IMR-90 (cell line): Measurements from ENCODE around the gene SSU72. TPM values are rescaled to one million over a fixed set of nuclear protein-coding genes. Genes with fewer than 3 reads are reported as not detected.

Source experiments
- ATAC-seq: fragments of 200-7000 bp; cut with Tn5 transposase; 2 replicates; pipeline ENCODE4 v1.9.1; 2020; ENCODE audit warnings: low read depth, mild to moderate bottlenecking, moderate library complexity
- BruUV-seq: library from RNA; stranded (reverse); fragments of 400-500 nt; replicated peaks from 2 replicates; lab custom pipeline; 2021; lab: Mats Ljungman, UMichigan
- CTCF ChIA-PET: fragments of 300-600 bp; formaldehyde crosslinking; extraction: SDS; loops from one replicate; lab custom pipeline; 2021; ENCODE audit warnings: antibody characterized with exemption; lab: Yijun Ruan, JAX
- POLR2A ChIA-PET: fragments of 300-600 bp; sonication (Branson Sonifier 250); formaldehyde crosslinking; loops from one replicate; lab custom pipeline; 2022; ENCODE audit warnings: antibody characterized with exemption; ENCODE audit not compliant: unreplicated experiment; lab: Charles Lee
- DNase-seq: peaks from one replicate; pipeline ENCODE4 v3.0.0; 2013
- H2AFZ ChIP-seq: replicated peaks from 2 replicates; pipeline ENCODE3; 2013; ENCODE audit warnings: low read length, mild to moderate bottlenecking; ENCODE audit not compliant: poor library complexity
- H2AK5ac ChIP-seq: 2 replicates; pipeline ENCODE4 v1.6.1; 2013; ENCODE audit warnings: low read depth, low read length, inconsistent platforms
- H2AK9ac ChIP-seq: replicated peaks from 2 replicates; pipeline ENCODE3; 2013; ENCODE audit warnings: mild to moderate bottlenecking, low read depth, low read length, moderate library complexity; ENCODE audit not compliant: poor library complexity
- H2BK120ac ChIP-seq: 2 replicates; pipeline ENCODE4 v1.6.1; 2013; ENCODE audit warnings: low read depth, low read length, inconsistent platforms
- H2BK15ac ChIP-seq: 3 replicates; pipeline ENCODE4 v1.6.1; 2013; ENCODE audit warnings: low read depth, low read length, inconsistent platforms
- H2BK20ac ChIP-seq: 2 replicates; pipeline ENCODE4 v1.6.1; 2013; ENCODE audit warnings: low read depth, mild to moderate bottlenecking, inconsistent platforms, low read length, moderate library complexity
- H2BK5ac ChIP-seq: 2 replicates; pipeline ENCODE4 v1.6.1; 2013; ENCODE audit warnings: mild to moderate bottlenecking, low read depth, low read length, inconsistent platforms; ENCODE audit not compliant: poor library complexity, severe bottlenecking
- H3K14ac ChIP-seq: replicated peaks from 2 replicates; pipeline ENCODE4 v1.6.1; 2013; ENCODE audit warnings: low read depth, low read length, inconsistent platforms
- H3K18ac ChIP-seq: 2 replicates; pipeline ENCODE4 v1.6.1; 2013; ENCODE audit warnings: low read depth, low read length, control low read depth
- H3K23ac ChIP-seq: 2 replicates; pipeline ENCODE4 v1.6.1; 2013; ENCODE audit warnings: low read depth, low read length, inconsistent platforms
- H3K27ac ChIP-seq: 2 replicates; pipeline ENCODE4 v1.5.1; 2013; ENCODE audit warnings: mild to moderate bottlenecking, control low read depth, low read length; ENCODE audit not compliant: insufficient read depth
- H3K27me3 ChIP-seq: 2 replicates; pipeline ENCODE4 v1.6.1; 2013; ENCODE audit warnings: low read length; ENCODE audit not compliant: control insufficient read depth, insufficient read depth
- H3K36me3 ChIP-seq: 2 replicates; pipeline ENCODE4 v1.6.1; 2013; ENCODE audit warnings: low read length, mixed read lengths; ENCODE audit not compliant: control insufficient read depth, insufficient read depth
- H3K4ac ChIP-seq: 2 replicates; pipeline ENCODE4 v1.6.1; 2013; ENCODE audit warnings: low read depth, low read length, inconsistent platforms
- H3K4me1 ChIP-seq: 2 replicates; pipeline ENCODE4 v1.6.1; 2013; ENCODE audit warnings: low read length, mixed read lengths; ENCODE audit not compliant: control insufficient read depth, insufficient read depth
- H3K4me2 ChIP-seq: 2 replicates; pipeline ENCODE4 v1.6.1; 2013; ENCODE audit warnings: low read depth, mild to moderate bottlenecking, control low read depth, low read length, moderate library complexity
- H3K4me3 ChIP-seq: 2 replicates; pipeline ENCODE4 v1.5.1; 2013; ENCODE audit warnings: low read depth, mild to moderate bottlenecking, control low read depth, low read length, moderate library complexity; ENCODE audit not compliant: insufficient read depth
- H3K56ac ChIP-seq: 2 replicates; pipeline ENCODE4 v1.6.1; 2013; ENCODE audit warnings: low read length, inconsistent platforms; ENCODE audit not compliant: insufficient read depth; ENCODE audit errors: extremely low read depth
- H3K79me1 ChIP-seq, 2 experiments: 2 replicates each; pipeline ENCODE4 v1.6.1; 2013; ENCODE audit warnings: low read length in 2 of 2, inconsistent platforms in 1 of 2, low read depth in 1 of 2
- H3K9ac ChIP-seq: 2 replicates; pipeline ENCODE4 v1.6.1; 2013; ENCODE audit warnings: low read depth, low read length, control low read depth
- H3K9me1 ChIP-seq: 2 replicates; pipeline ENCODE4 v1.6.1; 2013; ENCODE audit warnings: low read length, inconsistent platforms; ENCODE audit not compliant: insufficient read depth
- H3K9me3 ChIP-seq: 2 replicates; pipeline ENCODE4 v1.6.1; 2013; ENCODE audit warnings: low read length; ENCODE audit not compliant: control insufficient read depth, insufficient read depth
- H4K20me1 ChIP-seq: 2 replicates; pipeline ENCODE4 v1.6.1; 2013; ENCODE audit warnings: low read length, inconsistent platforms; ENCODE audit not compliant: insufficient read depth
- H4K5ac ChIP-seq: 2 replicates; pipeline ENCODE4 v1.6.1; 2013; ENCODE audit warnings: mild to moderate bottlenecking, low read depth, low read length, control low read depth
- H4K8ac ChIP-seq, 2 experiments: 2 replicates each; pipeline ENCODE4 v1.6.1; 2013; ENCODE audit warnings: low read depth in 2 of 2, low read length in 2 of 2, control low read depth in 1 of 2, inconsistent platforms in 1 of 2
- H4K91ac ChIP-seq: 2 replicates; pipeline ENCODE4 v1.6.1; 2013; ENCODE audit warnings: low read depth, low read length, inconsistent platforms; ENCODE audit not compliant: insufficient read depth
- CEBPB ChIP-seq: IDR thresholded peaks from 2 replicates; pipeline ENCODE4 v1.6.1; 2012; ENCODE audit warnings: low read depth, low read length, improper control_type of control experiment
- CHD1 ChIP-seq: IDR thresholded peaks from 2 replicates; pipeline ENCODE4 v1.6.1; 2012; ENCODE audit warnings: low read depth, low read length, improper control_type of control experiment
- MAFK ChIP-seq: IDR thresholded peaks from 2 replicates; pipeline ENCODE4 v1.6.1; 2012; ENCODE audit warnings: low read depth, low read length, improper control_type of control experiment
- MXI1 ChIP-seq: IDR thresholded peaks from 2 replicates; pipeline ENCODE4 v1.6.1; 2012; ENCODE audit warnings: low read depth, mild to moderate bottlenecking, low read length, moderate library complexity, borderline replicate concordance
- NFE2L2 ChIP-seq: fragments of 150-350 bp; IDR thresholded peaks from 2 replicates; pipeline ENCODE4 v1.6.1; 2016; ENCODE audit warnings: low read depth, mild to moderate bottlenecking, low read length
- POLR2A ChIP-seq: IDR thresholded peaks from 2 replicates; pipeline ENCODE4 v1.6.1; 2012; ENCODE audit warnings: mild to moderate bottlenecking, low read depth, low read length
- RAD21 ChIP-seq: IDR thresholded peaks from 2 replicates; pipeline ENCODE4 v1.6.1; 2012; ENCODE audit warnings: low read length, improper control_type of control experiment
- RCOR1 ChIP-seq: IDR thresholded peaks from 2 replicates; pipeline ENCODE4 v1.6.1; 2012; ENCODE audit warnings: mild to moderate bottlenecking, low read length, improper control_type of control experiment; ENCODE audit not compliant: insufficient replicate concordance
- SMC3 ChIP-seq: fragments of 150-350 bp; IDR thresholded peaks from 2 replicates; pipeline ENCODE4 v1.6.1; 2016; ENCODE audit warnings: low read depth, mild to moderate bottlenecking, antibody characterized with exemption, low read length, moderate library complexity
- WGBS, 2 experiments: methylation state at CpG; one replicate each; pipeline versions ENCODE4 v1.1.5 to v1.1.7; 2013; ENCODE audit warnings: missing lambda C conversion rate in 2 of 2; ENCODE audit not compliant: insufficient read length in 1 of 2; ENCODE audit errors: extremely low coverage in 2 of 2; 5-methylcytosine and 5-hydroxymethylcytosine counted together
- dilution Hi-C: fragments of 300-500 bp; cut with HindIII; formaldehyde crosslinking; loops from one replicate; pipeline ENCODE4 v1.14.3; 2018; ENCODE audit warnings: low sequenced_read_pairs; ENCODE audit not compliant: unreplicated experiment
- in situ Hi-C: fragments of 300-500 bp; cut with MboI; formaldehyde crosslinking; loops from 3 replicates; pipeline ENCODE4 v1.14.3; 2019; ENCODE audit warnings: low sequenced_read_pairs, inconsistent platforms, mixed read lengths
- intact Hi-C: fragments of 100-400 bp; cut with micrococcal nuclease; formaldehyde crosslinking; loops from 2 replicates; pipeline ENCODE4 v1.10.0; 2022
- polyA plus RNA-seq, 3 experiments: library from polyadenylated mRNA; depleted of rRNA; stranded (reverse); fragments of >200 nt; gene quantifications; 2 replicates each; pipeline ENCODE4 v1.2.3, GENCODE V29; 2012; ENCODE audit warnings: low replicate concordance in 1 of 3
- total RNA-seq: library from RNA; depleted of rRNA; stranded (reverse); fragments of >200 nt; gene quantifications from 2 replicates; pipeline ENCODE4 v1.2.3, GENCODE V29; 2012

SSU72 gene
- total and polyA plus RNA-seq, 2 of the 4 experiments (the other 2 are of a cell fraction), result 33.7 to 88.4 TPM

DNA sequence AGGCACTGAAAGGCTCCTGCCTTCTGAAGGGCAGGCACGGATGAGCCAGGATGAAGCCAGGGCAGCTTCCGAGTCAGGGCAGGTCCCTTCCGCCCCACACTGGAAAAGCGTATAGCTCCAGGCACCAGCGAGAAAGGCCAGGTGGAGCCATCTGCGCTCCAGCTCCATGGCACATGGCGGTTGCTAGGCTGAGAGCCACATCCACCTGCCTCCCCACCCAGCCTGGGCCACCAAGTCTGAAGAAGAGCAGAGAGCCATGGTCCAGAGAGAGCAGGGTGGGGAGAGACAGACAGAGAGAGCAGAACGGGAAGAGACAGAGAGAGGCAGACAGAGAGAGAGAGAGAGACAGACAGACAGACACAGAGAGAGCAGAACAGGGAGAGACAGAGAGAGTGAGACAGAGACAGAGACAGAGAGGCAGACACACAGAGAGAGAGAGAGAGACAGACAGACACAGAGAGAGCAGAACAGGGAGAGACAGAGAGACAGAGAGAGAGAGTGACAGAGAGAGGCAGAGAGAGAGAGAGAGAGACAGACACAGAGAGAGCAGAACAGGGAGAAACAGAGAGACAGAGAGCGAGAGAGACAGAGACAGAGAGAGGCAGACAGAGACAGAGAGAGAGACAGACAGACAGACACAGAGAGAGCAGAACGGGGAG is 20.1 kb upstream of the SSU72 start:
- Histone ChIP-seq H3K56ac (no peak overlapping the region), H3K27me3 (peaks cover 21% of the 10 kb centered on the region), H4K5ac (no peak overlapping the region), H3K79me1 (no peaks in the 10 kb centered on the region), H2BK15ac (no peak overlapping the region), H3K18ac (no peak overlapping the region), H3K4me2 (no peak overlapping the region), H3K4me1 (peaks cover 6% of the 10 kb centered on the region; the same call in 1 of the 2 replicates), H2AFZ (no peak overlapping the region), H3K4ac (no peak overlapping the region), H3K27ac (no peak overlapping the region), H2AK5ac (no peak overlapping the region), H4K8ac (no peak overlapping the region), H3K4me3 (no peak overlapping the region), H2BK5ac (no peak overlapping the region), H3K9me3 (no peaks in the 10 kb centered on the region), H3K36me3 (no peaks in the 10 kb centered on the region), H2BK120ac (no peak overlapping the region), H3K23ac (no peak overlapping the region), H3K9ac (no peak overlapping the region), H3K14ac (no peak overlapping the region), H2BK20ac (no peak overlapping the region), H2AK9ac (no peak overlapping the region), H4K20me1 (no peaks in the 10 kb centered on the region), H3K9me1 (no peaks in the 10 kb centered on the region), H4K91ac (no peak overlapping the region)
- intact Hi-C loops (no loop called here), dilution Hi-C loops (no loop called here), in situ Hi-C loops (no loop called here)
- ChIA-PET CTCF (no interaction called here), POLR2A (no interaction called here)
- ATAC-seq, result no peak
- WGBS, 2 experiments, result 44% methylated on average over 6 of the region's 10 CpGs; no CpG with 5 or more reads in 1 of the 2 experiments
- TF ChIP-seq POLR2A (no peak), CEBPB (no peak), MXI1 (no peak), SMC3 (no peak), RAD21 (no peak), RCOR1 (no peak), CHD1 (no peak), MAFK (no peak), NFE2L2 (no peak)
- BruUV-seq, result no TSS peak
- DNase-seq, result no peak
